OCI-LY7 (cell line): ENCODE measurements around the gene ATPAF1. TPM values are rescaled to one million over a fixed set of nuclear protein-coding genes. Genes with fewer than 3 reads are reported as not detected.

ENCODE experiments used
- BruUV-seq: library from RNA; stranded (reverse); fragments of 400-500 nt; replicated peaks from 2 replicates; lab custom pipeline; 2021; lab: Mats Ljungman, UMichigan
- CTCF ChIA-PET: fragments of 300-600 bp; sonication (Branson Sonifier 250); formaldehyde crosslinking; loops from one replicate; lab custom pipeline; 2022; ENCODE audit warnings: antibody characterized with exemption; ENCODE audit not compliant: unreplicated experiment; lab: Charles Lee
- POLR2A ChIA-PET: fragments of 300-600 bp; sonication (Branson Sonifier 250); formaldehyde crosslinking; loops from one replicate; lab custom pipeline; 2022; ENCODE audit warnings: antibody characterized with exemption; lab: Charles Lee
- DNase-seq: peaks from one replicate; pipeline ENCODE4 v3.0.0-alpha.2; 2015; ENCODE audit warnings: low spot score
- H2AFZ ChIP-seq: fragments of 200-600 bp; sonication (generic), shearing (Covaris generic); 2 replicates; pipeline ENCODE4 v1.6.1; 2014; ENCODE audit warnings: mild to moderate bottlenecking, antibody characterized with exemption, low read length, moderate library complexity
- H3K27ac ChIP-seq: fragments of 200-600 bp; sonication (generic); 2 replicates; pipeline ENCODE4 v1.5.1; 2014; ENCODE audit warnings: mixed run types, low read depth, mild to moderate bottlenecking, moderate library complexity, low read length, inconsistent platforms; ENCODE audit not compliant: poor library complexity, severe bottlenecking
- H3K36me3 ChIP-seq: fragments of 200-600 bp; sonication (generic); 2 replicates; pipeline ENCODE4 v1.6.1; 2014; ENCODE audit warnings: mild to moderate bottlenecking, antibody characterized with exemption, low read length, moderate library complexity, mixed read lengths; ENCODE audit not compliant: insufficient read depth
- H3K4me1 ChIP-seq: fragments of 200-600 bp; sonication (generic); 2 replicates; pipeline ENCODE4 v1.5.1; 2014; ENCODE audit warnings: mild to moderate bottlenecking, low read length; ENCODE audit not compliant: insufficient read depth, poor library complexity, severe bottlenecking
- H3K4me2 ChIP-seq: fragments of 200-600 bp; sonication (generic); 2 replicates; pipeline ENCODE4 v1.6.1; 2014; ENCODE audit warnings: mild to moderate bottlenecking, low read length
- H3K4me3 ChIP-seq: fragments of 200-600 bp; sonication (generic); 2 replicates; pipeline ENCODE4 v1.5.1; 2014; ENCODE audit warnings: mild to moderate bottlenecking, low read depth, low read length; ENCODE audit not compliant: poor library complexity, severe bottlenecking
- H3K79me2 ChIP-seq: fragments of 200-600 bp; sonication (generic); 2 replicates; pipeline ENCODE4 v1.6.1; 2016; ENCODE audit warnings: low read depth, mild to moderate bottlenecking, low read length, moderate library complexity, mixed read lengths; ENCODE audit not compliant: insufficient read depth
- H3K9me2 ChIP-seq: fragments of 200-600 bp; sonication (generic); 2 replicates; pipeline ENCODE4 v1.6.1; 2016; ENCODE audit warnings: mild to moderate bottlenecking, low read length, mixed read lengths; ENCODE audit not compliant: insufficient read depth
- H3K9me3 ChIP-seq: fragments of 200-600 bp; sonication (generic); 2 replicates; pipeline ENCODE4 v1.6.1; 2014; ENCODE audit warnings: mild to moderate bottlenecking, mixed run types, low read length, mixed read lengths
- H4K20me1 ChIP-seq: fragments of 200-600 bp; sonication (generic); 2 replicates; pipeline ENCODE4 v1.6.1; 2014; ENCODE audit warnings: mild to moderate bottlenecking, antibody characterized with exemption, low read length, moderate library complexity, mixed read lengths; ENCODE audit not compliant: insufficient read depth
- CTCF ChIP-seq: fragments of 200-600 bp; sonication (generic); conservative IDR thresholded peaks from 2 replicates; pipeline ENCODE4 v1.5.1; 2014; ENCODE audit warnings: mild to moderate bottlenecking, antibody characterized with exemption, low read length, moderate library complexity, mixed read lengths
- EZH2phosphoT487 ChIP-seq: fragments of 200-600 bp; sonication (generic); IDR thresholded peaks from 2 replicates; pipeline ENCODE4 v1.6.1; 2018; ENCODE audit warnings: low read depth, borderline replicate concordance, mild to moderate bottlenecking, mixed run types, antibody characterized with exemption, low read length, moderate library complexity, mixed read lengths
- intact Hi-C: fragments of 100-400 bp; cut with micrococcal nuclease; formaldehyde crosslinking; loops from one replicate; pipeline ENCODE4 v1.10.0; 2022; ENCODE audit not compliant: unreplicated experiment
- total RNA-seq, 2 experiments: library from RNA; depleted of rRNA in 1 of 2; stranded (reverse); fragments of >200 nt in 1 of 2; shearing (Covaris generic) in 1 of 2; gene quantifications; 2 replicates each; pipeline ENCODE4 v1.2.3, GENCODE V29; 2014 to 2022

Gene ATPAF1
- total RNA-seq, 2 experiments from 2014 or later = 32.3 to 38.3 TPM

DNA sequence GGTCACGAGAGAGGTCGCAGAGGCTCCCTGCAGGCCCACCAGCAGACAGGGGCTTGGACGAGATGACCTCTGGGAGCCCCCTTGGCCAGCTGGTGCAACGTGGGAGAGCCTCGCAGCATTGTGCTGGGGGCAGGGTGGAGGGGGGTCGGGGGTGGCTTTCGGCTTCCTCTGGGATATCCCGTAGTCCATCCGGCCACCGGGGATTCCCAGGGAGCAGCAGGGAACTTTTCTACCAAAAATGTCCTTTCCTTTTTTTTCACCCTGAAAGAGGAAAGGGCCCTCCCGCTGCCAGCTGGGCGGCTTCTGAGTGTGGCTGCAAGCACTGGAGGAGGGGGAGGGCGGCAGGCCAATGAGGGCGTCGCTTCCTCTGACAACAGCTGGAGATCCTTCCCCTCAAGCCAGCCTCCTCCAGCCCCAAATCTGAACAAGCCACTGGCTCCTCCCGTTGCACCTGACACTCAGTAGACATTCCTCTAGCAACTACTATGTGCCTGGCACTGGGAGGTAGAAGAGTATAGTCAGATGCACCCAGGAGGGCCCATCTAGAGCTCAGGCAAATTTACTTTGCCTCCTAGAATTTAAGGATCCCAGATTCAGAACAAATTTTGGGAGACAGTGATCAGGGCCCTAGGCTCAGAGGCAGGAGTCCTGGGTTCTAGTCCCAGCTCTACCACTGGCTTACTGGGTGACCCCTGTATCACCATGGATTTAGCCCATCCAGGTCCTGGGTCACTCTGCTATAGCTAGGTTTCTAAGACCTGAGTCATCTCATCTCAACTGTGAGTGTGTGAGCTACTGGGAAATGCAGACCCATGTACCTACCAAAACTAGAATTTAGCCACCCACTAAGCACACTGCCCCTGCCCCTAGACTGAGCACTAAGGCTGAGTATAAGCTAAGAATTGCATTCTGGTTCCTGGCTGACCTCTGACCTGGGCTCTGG, 54.2 kb downstream of the ATPAF1 start:
- no peak overlapping the region for H2AFZ ChIP-seq
- no peak overlapping the region for H3K4me2 ChIP-seq
- H3K79me2 ChIP-seq = no peaks in the 10 kb centered on the region
- intact Hi-C loops = no loop called here
- DNase-seq = peak; percentile 24
- TF ChIP-seq EZH2phosphoT487 (no peak), CTCF (no peak)
- no peak overlapping the region for H3K4me3 ChIP-seq
- H3K9me2 ChIP-seq = no peaks in the 10 kb centered on the region
- POLR2A ChIA-PET = interaction anchor here (8.5 kb wide), 1 partner anchor 10 kb away, joined by 62 read pairs; the partner anchor contains the start of gene MKNK1
- CTCF ChIA-PET = interaction anchor here (1.5 kb wide), 1 partner anchor 10 kb away, joined by 4 read pairs; the partner anchor contains the start of gene MKNK1
- H3K36me3 ChIP-seq = no peaks in the 10 kb centered on the region
- H3K9me3 ChIP-seq = no peaks in the 10 kb centered on the region
- no TSS peak for BruUV-seq
- no peaks in the 10 kb centered on the region for H4K20me1 ChIP-seq
- H3K4me1 ChIP-seq = peaks cover 17% of the 10 kb centered on the region
- H3K27ac ChIP-seq = no peak overlapping the region

DNA sequence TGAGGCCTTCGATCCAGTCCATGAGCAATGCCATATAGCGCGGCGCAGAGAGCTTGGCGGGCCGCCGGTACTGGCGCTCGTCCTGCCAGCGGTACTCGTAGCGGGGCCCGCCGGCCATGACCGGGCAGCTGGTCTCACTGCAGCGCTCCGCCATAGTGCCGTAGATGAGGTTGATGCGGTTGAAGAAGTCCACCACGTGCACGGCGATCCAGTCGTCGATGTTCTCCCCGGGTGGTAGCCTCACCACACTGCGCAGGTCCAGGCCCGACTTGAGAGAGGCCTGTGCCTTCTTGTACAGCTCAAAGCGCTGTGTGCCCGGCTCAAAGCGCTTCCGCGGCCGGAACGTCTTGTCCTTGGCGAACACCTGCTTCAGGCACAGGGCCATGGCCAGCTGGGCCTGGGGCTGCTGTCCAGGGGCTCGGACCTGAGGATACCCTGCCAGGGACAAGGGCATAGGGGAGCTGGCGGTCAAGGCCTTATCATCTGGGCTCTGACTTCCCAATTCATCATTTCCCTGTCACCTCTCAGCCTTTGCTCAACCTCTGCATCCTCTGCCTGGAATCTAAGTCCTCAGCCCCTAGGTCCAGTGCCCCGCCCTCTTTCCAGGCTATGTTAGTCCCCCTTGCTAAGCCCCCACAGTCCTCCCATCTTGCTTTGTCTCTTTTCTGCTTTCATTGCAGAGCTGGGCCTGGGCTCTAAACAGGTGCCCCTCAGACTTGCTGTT, 55.1 kb downstream of the ATPAF1 start:
- no peaks in the 10 kb centered on the region for H4K20me1 ChIP-seq
- no peak overlapping the region for H2AFZ ChIP-seq
- no peaks in the 10 kb centered on the region for H3K9me2 ChIP-seq
- ChIA-PET CTCF (interaction anchor here (1.5 kb wide), 1 partner anchor 9 kb away, joined by 4 read pairs; the partner anchor contains the start of gene MKNK1), POLR2A (interaction anchor here (1.0 to 8.5 kb wide), 2 partner anchors 9 to 29 kb away, joined by 3 to 62 read pairs; partner anchors contain the start of gene MKNK1)
- BruUV-seq = no TSS peak
- no peak overlapping the region for H3K27ac ChIP-seq
- no peak for DNase-seq
- no peak overlapping the region for H3K4me2 ChIP-seq
- no peak for TF ChIP-seq EZH2phosphoT487
- no peak for TF ChIP-seq CTCF
- no peaks in the 10 kb centered on the region for H3K79me2 ChIP-seq
- no peak overlapping the region for H3K4me3 ChIP-seq
- H3K4me1 ChIP-seq = peaks cover 17% of the 10 kb centered on the region
- no peaks in the 10 kb centered on the region for H3K9me3 ChIP-seq
- no peaks in the 10 kb centered on the region for H3K36me3 ChIP-seq
- intact Hi-C loops = no loop called here
